Measurements from ENCODE around the gene FCER1A.
"Not testable (repeated sequence)": the region's sequence is repeated elsewhere in the genome, so short reads cannot be mapped to it uniquely, and the experiment has no call there.

The FCER1A gene

DNA sequence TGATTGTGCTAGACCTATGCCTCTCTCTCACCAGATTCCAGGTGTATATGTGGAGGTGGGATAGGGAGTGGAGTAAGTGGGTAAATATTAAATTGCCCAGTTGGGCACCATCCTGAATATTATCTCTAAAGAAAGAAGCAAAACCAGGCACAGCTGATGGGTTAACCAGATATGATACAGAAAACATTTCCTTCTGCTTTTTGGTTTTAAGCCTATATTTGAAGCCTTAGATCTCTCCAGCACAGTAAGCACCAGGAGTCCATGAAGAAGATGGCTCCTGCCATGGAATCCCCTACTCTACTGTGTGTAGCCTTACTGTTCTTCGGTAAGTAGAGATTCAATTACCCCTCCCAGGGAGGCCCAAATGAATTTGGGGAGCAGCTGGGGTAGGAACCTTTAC is at the start of gene FCER1A:
TSS of gene FCER1A (plus strand) at position 242 of the 400 bp plus-strand sequence. CDS start at position 271, 29 bp downstream.
- no peak for DNase-seq

DNA sequence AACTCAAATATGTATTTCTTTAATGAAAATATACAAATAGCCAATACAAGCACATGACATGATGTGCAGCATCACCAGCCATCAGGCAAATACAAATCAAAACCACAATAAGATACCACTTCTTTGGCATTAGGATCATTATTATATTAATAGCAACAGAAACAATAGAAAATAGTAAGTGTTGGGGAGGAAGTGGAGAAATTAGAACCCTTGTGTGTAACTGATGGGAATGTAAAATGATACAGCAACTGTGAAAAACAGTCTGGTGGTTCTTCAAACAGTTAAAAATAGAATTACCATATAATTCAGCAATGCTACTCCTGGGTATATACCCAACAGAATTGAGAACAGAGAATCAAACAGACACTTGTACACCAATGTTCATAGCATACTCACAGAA is 40.8 kb upstream of the FCER1A start:
- no peak for DNase-seq

DNA sequence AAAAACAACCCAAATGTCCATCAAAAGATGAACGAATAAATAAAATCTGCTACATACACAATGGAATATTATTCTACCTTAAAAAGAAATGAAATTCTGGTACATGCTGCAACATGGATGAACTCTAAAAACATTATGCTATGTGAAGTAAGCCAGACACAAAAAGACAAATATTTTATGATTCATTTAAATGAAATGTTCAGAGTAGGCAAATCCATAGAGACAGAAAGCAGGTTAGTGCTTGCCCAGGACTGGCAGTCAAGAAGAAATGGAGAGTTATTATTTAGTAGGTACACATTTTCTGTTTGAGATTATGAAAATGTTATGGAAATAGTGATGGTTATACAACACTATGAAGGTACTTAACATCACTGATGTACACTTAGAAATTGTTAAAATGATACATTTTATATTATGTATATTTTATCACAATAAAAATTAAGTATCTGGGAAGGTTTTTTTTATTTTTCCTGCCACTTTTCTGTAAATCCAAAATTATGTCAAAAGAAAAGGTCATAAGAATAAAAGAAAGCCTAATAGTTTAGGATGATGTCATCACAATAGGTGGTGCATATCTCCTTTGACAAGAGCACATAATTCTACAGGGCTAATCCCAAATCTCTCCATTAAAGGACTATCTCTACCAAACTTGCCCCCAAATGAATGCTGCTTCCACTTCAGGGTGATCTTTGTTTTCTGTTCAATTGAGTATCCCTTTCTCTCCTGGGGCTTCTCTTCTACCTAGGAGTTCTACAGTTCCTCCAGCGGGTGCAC is 40.2 kb upstream of the FCER1A start:
- no peak for DNase-seq

DNA sequence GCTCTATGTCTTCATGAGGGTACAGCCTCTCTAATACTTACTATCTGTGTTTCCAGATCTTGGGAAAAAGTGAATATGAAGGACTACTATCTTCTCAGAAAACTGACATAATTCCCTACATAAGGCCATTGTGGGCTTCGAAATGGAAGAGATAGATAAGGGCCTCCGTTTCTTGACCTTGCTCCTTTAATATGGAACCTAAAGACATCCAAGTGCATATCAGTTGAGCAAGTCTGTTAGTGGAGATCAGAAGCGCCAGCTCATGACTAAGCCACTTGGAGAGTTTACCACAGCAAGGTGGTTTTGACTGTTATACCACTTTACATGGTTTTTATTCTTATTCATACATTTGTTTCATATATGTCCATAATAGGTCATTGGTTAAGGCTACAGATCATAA is 35.3 kb upstream of the FCER1A start:
- DNase-seq: no peak

DNA sequence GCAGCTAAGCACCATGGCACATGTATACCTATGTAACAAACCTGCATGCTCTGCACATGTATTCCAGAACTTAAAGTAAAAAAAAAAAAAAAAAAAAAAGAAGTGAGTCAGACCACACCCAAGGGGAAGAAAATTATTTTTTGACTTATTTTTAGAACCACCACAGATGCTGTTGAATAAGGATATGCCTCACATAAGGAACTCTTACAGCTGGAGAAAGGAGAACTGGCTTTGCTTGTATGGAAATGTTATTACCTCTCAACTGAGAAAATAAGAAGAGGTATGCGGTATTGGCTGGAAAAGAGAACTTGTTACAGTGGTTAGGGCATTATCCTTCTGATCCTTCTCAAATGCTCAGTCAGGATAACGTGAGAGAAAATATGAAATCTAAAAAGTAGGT is 27.5 kb upstream of the FCER1A start:
- no peak for DNase-seq

DNA sequence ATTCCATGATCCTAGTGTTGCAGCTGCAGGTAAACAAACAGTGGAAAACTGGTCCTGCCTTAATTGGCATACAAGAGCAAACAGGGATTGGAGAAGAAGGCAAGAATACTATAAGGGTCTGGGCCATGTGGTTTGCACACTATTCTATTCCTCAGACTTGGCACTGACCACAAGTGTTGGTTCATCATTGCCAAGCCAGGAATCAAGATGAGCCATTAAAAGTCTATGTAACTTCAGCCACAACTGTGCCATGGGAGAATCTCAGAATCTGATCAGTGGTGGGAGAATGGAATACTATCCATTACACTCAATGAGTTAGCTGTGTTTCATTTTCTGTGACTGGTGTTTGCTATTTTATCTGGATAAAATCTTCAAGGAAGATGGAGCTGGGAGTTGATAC is 26.2 kb upstream of the FCER1A start:
- no peak for DNase-seq

DNA sequence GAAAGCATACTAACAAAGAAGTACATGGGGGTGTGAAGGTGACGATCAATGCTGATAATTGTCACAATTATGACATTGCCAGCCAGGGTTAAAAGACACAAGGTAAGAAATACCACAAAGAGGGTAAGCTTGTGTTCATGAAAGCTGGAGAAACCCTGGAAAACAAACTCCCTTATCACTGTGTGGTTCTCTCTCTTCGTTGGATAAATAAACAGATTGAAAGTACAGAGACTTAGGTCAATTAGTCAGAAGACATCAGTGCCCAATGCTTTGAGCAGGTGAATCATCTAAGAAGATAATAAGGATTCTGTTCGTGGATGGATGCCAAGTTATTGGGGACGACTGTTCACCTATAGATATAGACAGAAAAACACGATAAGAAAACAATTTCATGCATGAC is 22.4 kb upstream of the FCER1A start:
- no peak for DNase-seq

DNA sequence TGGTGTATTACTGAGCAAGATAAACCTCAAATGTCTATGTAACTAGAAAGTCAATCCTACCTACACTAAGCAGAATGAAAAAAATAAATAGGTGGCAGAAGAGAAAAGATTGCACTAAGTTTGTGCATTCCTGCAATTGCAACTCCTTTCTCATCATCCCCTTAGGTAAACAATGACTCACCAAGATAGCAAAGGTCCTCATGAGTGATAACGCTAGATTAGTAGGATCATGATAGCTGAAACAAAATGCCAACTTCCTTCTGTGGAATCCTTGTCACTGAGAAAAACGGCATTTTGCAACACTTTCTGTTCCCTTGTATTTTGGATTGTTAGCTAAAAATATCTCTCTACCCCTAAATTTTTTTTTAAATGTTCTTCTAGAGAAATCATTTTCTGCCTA is 20.0 kb upstream of the FCER1A start:
- no peak for DNase-seq

DNA sequence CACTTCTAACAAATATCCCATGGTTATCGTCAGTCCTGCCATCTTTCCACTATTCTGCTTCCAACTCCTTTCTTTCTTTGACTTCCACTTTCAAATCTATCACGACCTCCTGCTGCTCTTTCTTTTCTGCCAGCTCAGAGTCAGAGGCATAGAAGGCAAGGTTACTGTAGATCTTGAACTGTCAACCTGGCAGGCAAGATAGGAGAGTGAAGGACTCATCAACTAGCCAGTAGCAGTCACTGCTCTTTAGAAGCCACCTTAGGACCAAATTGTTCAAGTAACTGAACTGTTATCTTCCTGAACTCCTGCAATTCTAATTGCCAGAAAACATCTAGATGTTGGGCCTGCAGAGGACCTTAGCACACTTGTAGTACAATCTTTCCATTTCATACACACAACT is 13.1 kb upstream of the FCER1A start:
- DNase-seq: no peak

DNA sequence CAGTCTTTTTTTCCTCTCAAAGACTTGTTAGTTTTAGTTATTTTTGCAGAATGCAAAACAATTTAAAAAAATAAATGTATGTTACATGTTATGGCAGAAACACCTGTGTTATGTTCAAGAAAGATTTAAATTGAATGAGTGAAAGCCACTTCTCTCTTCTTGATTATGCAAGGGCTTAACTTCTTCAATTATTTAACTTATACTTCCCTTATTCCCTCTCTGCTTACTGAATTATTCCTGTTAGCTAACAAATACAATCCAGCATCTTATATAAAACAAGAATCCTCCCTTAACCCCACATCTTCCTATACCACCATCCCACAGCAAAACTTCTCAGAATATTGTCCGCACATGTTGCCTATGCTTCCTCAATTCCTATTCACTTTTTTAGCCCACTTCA is 10.7 kb upstream of the FCER1A start:
- DNase-seq: no peak

DNA sequence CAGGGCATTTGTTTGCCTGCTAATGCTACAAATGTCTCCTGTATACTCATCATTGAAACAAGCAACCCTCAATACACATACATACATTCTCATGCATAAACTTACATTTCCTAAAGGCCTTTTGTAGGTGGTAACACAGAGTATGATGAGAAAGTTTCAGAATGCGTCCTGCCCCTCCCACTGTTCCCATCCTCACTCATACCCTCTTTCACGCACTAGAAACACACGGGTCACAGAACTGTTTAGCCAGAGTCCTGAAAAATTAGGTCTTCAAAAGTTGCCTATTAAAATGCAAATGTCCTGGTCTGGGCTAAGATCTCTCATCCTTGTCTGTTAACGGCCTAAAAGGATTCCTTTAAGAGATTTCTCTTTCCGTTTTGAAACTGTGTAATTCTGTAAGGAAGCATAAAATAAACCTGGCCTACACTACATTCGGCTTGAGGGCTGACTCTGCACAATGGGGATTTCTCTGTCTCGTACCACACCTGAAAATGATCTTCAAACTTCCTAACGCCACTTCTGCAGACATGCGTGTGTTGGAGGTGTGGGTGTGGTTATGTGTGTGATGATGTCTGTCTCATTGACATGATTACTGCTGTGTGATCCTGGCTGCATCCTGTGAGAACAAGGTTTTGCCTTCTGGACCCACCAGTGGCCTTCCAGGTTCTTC is 5.3 kb upstream of the FCER1A start:
- DNase-seq: no peak

DNA sequence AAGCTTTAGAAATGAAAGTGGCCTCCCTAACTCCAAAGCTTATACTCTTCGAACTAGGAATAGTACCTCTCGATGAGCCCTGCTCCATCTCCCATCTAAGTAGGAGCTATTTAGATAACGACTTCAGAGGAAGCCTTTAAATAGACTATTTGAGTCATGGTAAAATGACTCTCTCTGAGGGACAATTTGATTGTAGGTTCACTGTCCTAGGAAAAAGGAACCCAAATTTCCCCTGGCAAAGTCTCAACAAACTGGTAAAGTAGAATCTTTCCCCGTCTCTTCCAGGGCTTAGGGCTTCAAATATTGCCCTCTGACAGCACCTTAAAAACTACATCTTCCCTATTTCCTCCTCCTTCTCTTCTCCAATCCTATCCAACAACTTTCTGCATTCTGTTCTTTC is 2.0 kb upstream of the FCER1A start:
- no peak for DNase-seq

DNA sequence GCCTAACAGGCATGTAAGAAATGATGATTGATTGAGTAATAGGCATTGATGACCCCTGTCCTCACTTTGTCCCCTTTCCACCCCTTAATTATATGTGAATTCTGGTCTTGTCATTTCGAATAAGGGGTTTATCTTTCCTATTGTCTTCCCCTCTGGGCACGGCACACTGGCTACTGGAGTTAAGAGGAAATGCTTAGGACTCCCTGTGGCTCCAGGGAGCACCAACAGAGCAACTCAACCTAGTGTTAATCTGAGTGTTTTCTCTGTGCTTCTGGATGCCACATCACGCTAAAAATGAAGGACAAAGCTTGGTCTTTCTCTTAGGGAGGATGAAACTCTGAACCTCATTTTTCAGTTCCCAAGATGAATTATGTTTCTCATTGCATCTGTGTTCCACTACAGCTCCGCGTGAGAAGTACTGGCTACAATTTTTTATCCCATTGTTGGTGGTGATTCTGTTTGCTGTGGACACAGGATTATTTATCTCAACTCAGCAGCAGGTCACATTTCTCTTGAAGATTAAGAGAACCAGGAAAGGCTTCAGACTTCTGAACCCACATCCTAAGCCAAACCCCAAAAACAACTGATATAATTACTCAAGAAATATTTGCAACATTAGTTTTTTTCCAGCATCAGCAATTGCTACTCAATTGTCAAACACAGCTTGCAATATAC is 5.3 kb downstream of the FCER1A start:
- no peak for DNase-seq

DNA sequence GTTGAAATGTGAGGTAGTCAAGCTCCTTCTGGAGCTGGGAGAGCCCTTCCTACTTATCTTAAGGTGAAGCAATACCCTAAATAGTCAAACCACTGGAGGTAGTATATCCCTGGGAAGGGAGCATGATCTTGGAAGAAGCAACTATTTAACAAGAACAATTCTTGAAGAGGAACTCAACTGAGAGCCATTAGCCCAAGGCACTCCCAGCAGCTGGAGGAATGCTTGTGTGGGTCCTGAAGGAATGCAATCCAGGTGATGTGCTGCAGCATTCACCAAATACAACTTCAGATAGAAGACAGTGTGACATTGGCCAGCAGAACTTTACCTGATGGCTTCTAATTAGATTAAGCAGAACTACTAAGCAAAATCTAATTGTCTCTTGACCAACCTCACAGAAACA is 9.5 kb downstream of the FCER1A start:
- DNase-seq: no peak

DNA sequence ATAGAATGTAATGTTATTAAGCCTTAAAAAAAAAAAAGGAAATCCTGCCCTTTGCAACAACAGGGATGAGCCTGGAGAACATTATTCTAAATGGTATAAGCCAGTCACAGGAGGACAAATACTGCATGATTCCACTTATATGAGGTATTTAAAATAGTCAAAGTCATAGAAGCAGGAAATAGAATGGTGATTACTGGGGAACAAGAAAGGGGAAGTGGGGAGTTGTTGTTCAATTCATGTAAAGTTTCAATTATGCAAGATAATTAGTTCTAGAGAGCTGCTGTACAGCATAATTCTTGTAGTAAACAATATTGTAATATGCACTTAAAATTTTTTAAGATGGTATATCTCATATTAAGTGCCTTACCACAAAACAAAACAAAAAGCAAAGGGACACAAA is 13.2 kb downstream of the FCER1A start:
- no peak for DNase-seq

DNA sequence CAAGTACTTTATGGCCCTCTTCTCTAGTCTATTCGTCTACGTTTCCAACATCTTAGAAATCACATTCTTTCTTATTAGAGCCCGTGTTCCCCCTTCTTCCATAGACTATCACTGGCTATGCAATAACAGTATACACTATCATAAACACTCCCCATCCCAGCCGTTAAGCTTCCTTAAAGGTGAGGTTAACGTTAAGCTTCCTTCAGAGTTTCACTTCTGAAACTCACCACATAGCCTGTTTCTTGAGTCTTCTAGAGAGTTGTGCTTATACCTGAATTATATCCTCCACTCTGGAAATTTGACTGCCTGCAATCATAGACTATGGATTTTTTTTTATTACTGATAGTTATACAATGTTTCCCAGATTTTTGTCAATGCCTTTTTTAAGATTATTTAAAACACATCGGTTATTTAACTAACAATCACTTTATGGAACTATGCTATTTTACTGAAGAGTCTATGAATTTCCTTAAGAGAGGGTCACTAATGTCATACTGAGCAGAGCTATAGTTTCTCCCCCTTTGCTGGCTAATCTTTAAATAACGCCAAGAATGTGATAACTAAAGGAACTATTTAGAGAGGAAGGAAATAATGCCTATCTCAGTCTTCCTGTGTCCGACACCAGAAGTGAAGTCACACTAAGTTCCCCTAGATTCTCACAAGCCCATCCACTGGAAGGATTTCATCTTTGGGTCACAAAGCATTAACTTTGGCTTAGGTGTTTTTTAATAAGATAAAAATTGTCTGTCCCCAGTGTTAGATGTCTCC is 16.8 kb downstream of the FCER1A start:
- DNase-seq: no peak

DNA sequence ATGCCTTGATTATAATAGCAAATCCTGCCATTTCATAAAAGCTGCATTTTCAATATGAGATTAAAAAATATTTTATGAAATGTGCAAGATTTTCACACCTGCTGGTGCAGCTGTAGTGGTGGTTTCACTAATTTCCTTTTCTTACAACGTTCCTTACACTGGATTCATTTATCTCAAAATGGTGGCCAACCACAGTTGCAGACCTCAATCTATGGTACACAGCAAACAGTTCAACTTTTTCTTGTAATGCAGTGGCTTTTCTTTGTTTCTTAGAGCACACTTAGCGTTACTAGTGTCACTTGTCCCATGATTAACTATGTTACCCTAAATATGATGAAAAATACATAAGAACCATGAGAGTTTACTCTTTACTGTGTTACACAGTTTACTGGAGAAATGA is 32.7 kb downstream of the FCER1A start:
- no peak for DNase-seq

DNA sequence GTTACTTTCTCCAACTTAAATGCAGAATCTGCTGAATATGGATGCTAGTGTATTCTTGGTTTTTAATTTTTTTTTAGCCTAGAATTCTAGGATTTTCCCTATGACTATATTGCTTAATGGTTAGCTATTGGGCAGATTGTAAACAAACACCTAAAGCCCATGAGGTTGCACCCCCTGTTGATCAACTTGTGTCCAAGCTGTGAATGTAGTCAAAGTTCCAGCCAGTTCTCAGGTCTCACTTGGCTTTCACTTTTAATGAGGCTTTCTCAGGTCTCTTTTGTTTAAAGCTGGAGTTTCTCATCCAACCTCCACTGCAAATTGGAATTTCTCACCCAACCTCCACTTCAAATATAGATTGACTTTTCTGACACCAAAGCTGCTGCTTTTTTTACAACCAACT is 35.9 kb downstream of the FCER1A start:
- no peak for DNase-seq

DNA sequence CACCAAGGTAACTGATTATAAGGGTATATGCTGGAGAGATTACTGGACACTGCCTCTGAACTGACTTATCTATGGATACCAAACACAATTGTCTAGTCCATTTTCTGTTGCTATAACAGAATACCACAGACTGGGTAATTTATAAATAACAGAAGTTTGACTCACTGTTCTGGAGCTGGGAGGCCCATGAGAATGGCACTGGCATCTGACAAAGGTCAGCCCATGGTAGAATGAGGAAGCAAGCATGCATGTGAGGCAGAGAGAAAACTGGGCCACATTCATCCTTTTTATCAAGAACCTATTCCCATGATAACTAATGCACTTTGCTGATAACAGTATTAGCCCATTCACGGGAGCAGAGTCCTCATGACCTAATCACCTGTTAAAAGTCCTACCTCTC is 37.4 kb downstream of the FCER1A start:
- no peak for DNase-seq

DNA sequence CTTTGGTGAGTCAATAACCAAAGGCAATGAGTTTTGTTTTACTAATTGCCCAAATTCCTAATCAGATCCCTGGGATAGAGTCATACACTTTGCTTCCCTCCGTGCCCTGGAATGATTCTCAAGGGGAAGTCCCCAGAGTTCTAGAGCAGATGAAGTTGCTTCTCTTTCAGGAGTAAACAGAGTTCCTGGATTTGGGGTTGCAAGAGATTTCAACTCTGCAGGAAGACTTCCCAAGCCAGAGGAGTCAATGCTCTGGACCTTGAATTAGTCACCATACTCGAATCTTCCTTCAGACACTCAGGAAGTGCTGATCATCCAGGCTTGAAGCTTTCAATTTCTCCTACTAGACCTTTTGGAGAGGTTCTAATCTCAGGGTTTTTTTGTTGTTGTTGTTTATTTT is 39.6 kb downstream of the FCER1A start:
- no peak for DNase-seq

DNA sequence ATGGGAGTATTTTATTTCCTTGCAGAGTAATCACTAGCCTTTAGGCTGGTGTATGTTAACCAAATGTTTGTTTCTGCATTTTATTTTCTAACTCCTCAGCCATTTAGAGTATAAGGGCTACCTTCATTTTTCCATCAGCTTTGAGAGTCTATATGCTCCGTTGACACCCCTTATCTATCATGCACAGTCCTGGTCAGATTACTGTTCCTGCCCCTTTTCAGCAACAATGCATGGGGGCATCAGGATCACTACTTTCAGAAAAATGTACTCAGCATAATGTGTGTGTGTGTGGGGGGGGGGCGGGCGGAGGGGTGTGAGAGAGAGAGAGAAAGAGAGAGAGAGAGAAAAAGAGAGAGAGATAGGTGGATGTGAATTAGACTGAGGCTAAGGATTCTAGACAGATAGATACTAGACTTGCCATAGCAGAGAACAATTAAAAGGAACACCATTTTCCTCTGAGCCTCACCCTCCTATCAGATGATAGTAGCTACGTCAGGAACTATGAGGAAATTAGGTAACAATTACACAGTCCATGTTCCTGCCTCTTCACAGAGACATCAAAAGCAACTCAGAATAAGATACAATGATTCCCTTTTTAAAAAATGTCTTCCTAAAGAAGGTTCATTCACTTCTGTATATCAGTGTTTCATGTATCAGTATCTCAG is 40.8 kb downstream of the FCER1A start:
- DNase-seq: no peak

DNA sequence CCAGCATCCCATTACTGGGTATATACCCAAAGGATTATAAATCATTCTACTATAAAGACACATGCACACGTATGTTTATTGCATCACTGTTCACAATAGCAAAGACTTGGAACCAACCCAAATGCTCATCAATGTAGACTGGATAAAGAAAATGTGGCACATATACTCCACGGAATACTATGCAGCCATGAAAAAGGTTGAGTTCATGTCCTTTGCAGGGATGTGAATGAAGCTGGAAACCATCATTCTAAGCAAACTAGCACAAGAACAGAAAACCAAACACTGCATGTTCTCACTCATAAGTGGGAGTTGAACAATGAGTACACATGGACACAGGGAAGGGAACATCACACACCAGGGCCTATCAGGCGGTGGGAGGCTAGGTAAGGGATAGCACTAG is 47.2 kb downstream of the FCER1A start:
- DNase-seq: not testable (repeated sequence)

DNA sequence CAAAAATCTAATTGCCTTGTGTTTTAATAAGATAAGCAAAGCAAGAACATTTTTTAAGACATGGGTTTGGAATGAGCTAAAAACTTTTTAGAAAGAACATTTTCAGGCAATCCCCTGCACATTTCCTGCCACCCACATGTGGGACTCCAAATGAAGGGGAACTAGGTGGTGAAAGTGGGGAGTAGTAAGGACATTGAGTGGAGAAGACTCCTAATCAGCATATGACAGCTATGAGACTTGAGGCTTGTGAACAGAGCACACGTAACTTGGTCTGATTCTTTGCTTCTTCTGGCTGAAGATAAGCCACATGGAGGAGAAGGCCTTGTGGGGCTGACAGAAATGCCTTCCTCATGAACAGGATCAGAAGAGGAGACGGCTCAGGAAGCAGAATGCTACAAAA is 50.3 kb downstream of the FCER1A start:
- DNase-seq: no peak

Measured in NCI-H1417 treated with DMSO at 0.1 percent for 48 hours (cell line).